ENCODE measurements around the gene RBM24. TPM values are rescaled to one million over a fixed set of nuclear protein-coding genes. Genes with fewer than 3 reads are reported as not detected.

Gene RBM24
- polyA plus RNA-seq, 6 donors from 2014 or later: not detected

GRCh38 chr6:17334265-17334664 lies 53.1 kb downstream of the RBM24 start:
- Mint-ChIP-seq H3K27ac (no peak overlapping the region), H3K27me3 (no peaks in the 10 kb centered on the region), H3K4me3 (no peak overlapping the region), H3K4me1 (no peaks in the 10 kb centered on the region), H3K9me3 (peaks cover 7 to 21% (median 9%) of the 10 kb centered on the region in 7 donors), H3K36me3 (no peaks in the 10 kb centered on the region)
- ATAC-seq (ENCODE audit: low read depth in 2 of 2) (no peak), DNase-seq (no peak)

GRCh38 chr6:17336425-17336824 lies 55.3 kb downstream of the RBM24 start:
- DNase-seq (no peak), ATAC-seq (ENCODE audit: low read depth in 2 of 2) (no peak)
- Mint-ChIP-seq H3K4me3 (peak overlapping the region in 1 of 8 donors; percentile 9), H3K36me3 (no peaks in the 10 kb centered on the region), H3K27ac (no peak overlapping the region), H3K27me3 (no peaks in the 10 kb centered on the region), H3K4me1 (no peaks in the 10 kb centered on the region), H3K9me3 (peaks cover 1 to 15% (median 6%) of the 10 kb centered on the region in 7 donors)

- Mint-ChIP-seq H3K27ac (no peak overlapping the region), H3K36me3 (peaks cover 0 to 6% of the 10 kb centered on the region in 2 donors), H3K4me1 (no peaks in the 10 kb centered on the region), H3K9me3 (peaks cover 3 to 20% (median 7%) of the 10 kb centered on the region in 7 donors), H3K4me3 (no peak overlapping the region), H3K27me3 (peaks cover 0 to 10% (median 6%) of the 10 kb centered on the region in 3 donors)
- no peak for DNase-seq
- ATAC-seq (ENCODE audit: low read depth in 2 of 2): no peak
These were observed 58.1 kb downstream of the RBM24 start for GRCh38 chr6:17339308-17339670.

- ATAC-seq (ENCODE audit: low read depth in 2 of 2) (no peak), DNase-seq (no peak)
- Mint-ChIP-seq H3K4me3 (no peak overlapping the region), H3K4me1 (no peaks in the 10 kb centered on the region), H3K9me3 (peaks cover 3 to 19% (median 7%) of the 10 kb centered on the region in 7 donors), H3K36me3 (peaks cover 0 to 6% of the 10 kb centered on the region in 2 donors), H3K27me3 (peaks cover 0 to 10% (median 6%) of the 10 kb centered on the region in 3 donors), H3K27ac (no peak overlapping the region)
These were observed 60.1 kb downstream of the RBM24 start for GRCh38 chr6:17341117-17341805.

GRCh38 chr6:17341891-17342290 lies 60.7 kb downstream of the RBM24 start:
- Mint-ChIP-seq H3K27me3 (peaks cover 0 to 10% (median 6%) of the 10 kb centered on the region in 3 donors), H3K36me3 (peaks cover 0 to 6% of the 10 kb centered on the region in 2 donors), H3K27ac (no peak overlapping the region), H3K9me3 (peaks cover 3 to 17% (median 7%) of the 10 kb centered on the region in 7 donors), H3K4me3 (no peak overlapping the region), H3K4me1 (no peaks in the 10 kb centered on the region)
- no peak for ATAC-seq (ENCODE audit: low read depth in 2 of 2)
- DNase-seq: no peak

GRCh38 chr6:17343215-17343614 lies 62.1 kb downstream of the RBM24 start:
- H3K27me3 Mint-ChIP-seq: peaks cover 0 to 10% (median 6%) of the 10 kb centered on the region in 3 donors
- H3K4me3 Mint-ChIP-seq: no peak overlapping the region
- no peaks in the 10 kb centered on the region for H3K4me1 Mint-ChIP-seq
- ATAC-seq (ENCODE audit: low read depth in 2 of 2): no peak
- no peak overlapping the region for H3K27ac Mint-ChIP-seq
- H3K36me3 Mint-ChIP-seq: peaks cover 0 to 6% of the 10 kb centered on the region in 2 donors
- peaks cover 0 to 13% (median 7%) of the 10 kb centered on the region in 7 donors for H3K9me3 Mint-ChIP-seq
- no peak for DNase-seq

Other genes with a start within 250 kb of the RBM24 start
- not detected for gene STMND1, start 179.3 kb upstream of the RBM24 start, polyA plus RNA-seq (ENCODE audit: low read depth in 6 of 6)
- gene CAP2, start 112.2 kb downstream of the RBM24 start, polyA plus RNA-seq (ENCODE audit: low read depth in 6 of 6): not detected